ENCODE results near the gene DKK3.

DKK3 gene

GRCh38 chr11:11931461-11932055, 76.9 kb downstream of the DKK3 start:
- peak; percentile 32 to 43 for DNase-seq

- DNase-seq: no peak
Measured at GRCh38 chr11:11929920-11930319, 78.5 kb downstream of the DKK3 start.

GRCh38 chr11:11923828-11924227, 84.6 kb downstream of the DKK3 start:
- DNase-seq: no peak

GRCh38 chr11:11916981-11917399, 91.4 kb downstream of the DKK3 start:
- DNase-seq: no peak

GRCh38 chr11:11915625-11916024, 92.8 kb downstream of the DKK3 start:
- no peak for DNase-seq

- no peak for DNase-seq
Measured at GRCh38 chr11:11913395-11913794, 95.0 kb downstream of the DKK3 start.
